Loucy (cell line): ENCODE measurements around the gene VWA5B1.

ENCODE experiments used
- H2AFZ ChIP-seq: fragments of 200-600 bp; sonication (generic); 2 replicates; pipeline ENCODE4 v1.6.0; 2016; ENCODE audit warnings: antibody characterized with exemption, mild to moderate bottlenecking, low read length, moderate library complexity
- H3F3A ChIP-seq: fragments of 200-600 bp; 2 replicates; pipeline ENCODE4 v1.6.0; 2016; ENCODE audit warnings: antibody characterized with exemption, low read depth, mild to moderate bottlenecking
- H3K27me3 ChIP-seq: fragments of 200-600 bp; sonication (generic); 2 replicates; pipeline ENCODE4 v1.6.1; 2014; ENCODE audit warnings: low read length, mild to moderate bottlenecking; ENCODE audit not compliant: insufficient read depth, poor library complexity, severe bottlenecking
- H3K36me3 ChIP-seq: fragments of 200-600 bp; sonication (generic); 2 replicates; pipeline ENCODE4 v1.6.1; 2016; ENCODE audit warnings: low read length; ENCODE audit not compliant: insufficient read depth
- H3K4me1 ChIP-seq: fragments of 200-600 bp; sonication (generic); 2 replicates; pipeline ENCODE4 v1.5.1; 2014; ENCODE audit warnings: low read length, mild to moderate bottlenecking; ENCODE audit not compliant: insufficient read depth, poor library complexity, severe bottlenecking
- H3K4me2 ChIP-seq: fragments of 200-600 bp; sonication (generic); 2 replicates; pipeline ENCODE4 v1.6.0; 2014; ENCODE audit warnings: antibody characterized with exemption, low read length, low read depth, mild to moderate bottlenecking; ENCODE audit not compliant: poor library complexity, severe bottlenecking
- H3K4me3 ChIP-seq: fragments of 200-600 bp; sonication (generic); 2 replicates; pipeline ENCODE4 v1.5.1; 2014; ENCODE audit warnings: low read length, mild to moderate bottlenecking, mixed read lengths; ENCODE audit not compliant: poor library complexity, severe bottlenecking
- H3K79me2 ChIP-seq: fragments of 200-600 bp; sonication (generic); 2 replicates; pipeline ENCODE4 v1.6.1; 2014; ENCODE audit warnings: low read length; ENCODE audit not compliant: insufficient read depth
- H3K9ac ChIP-seq: fragments of 200-600 bp; sonication (generic); 2 replicates; pipeline ENCODE4 v1.6.0; 2014; ENCODE audit warnings: mild to moderate bottlenecking, low read depth, low read length, moderate library complexity; ENCODE audit not compliant: poor library complexity, severe bottlenecking
- H3K9me2 ChIP-seq: fragments of 200-600 bp; sonication (generic); replicated peaks from 2 replicates; pipeline ENCODE4 v1.6.1; 2016; ENCODE audit warnings: low read depth, low read length, mixed read lengths
- H3K9me3 ChIP-seq: fragments of 200-600 bp; sonication (generic); 2 replicates; pipeline ENCODE4 v1.6.1; 2014; ENCODE audit warnings: mild to moderate bottlenecking, antibody characterized with exemption, low read length, low read depth; ENCODE audit not compliant: insufficient read depth
- H4K20me1 ChIP-seq: fragments of 200-600 bp; sonication (generic); 2 replicates; pipeline ENCODE4 v1.6.0; 2014; ENCODE audit warnings: antibody characterized with exemption, low read length, mild to moderate bottlenecking; ENCODE audit not compliant: insufficient read depth, poor library complexity, severe bottlenecking
- EZH2phosphoT487 ChIP-seq: fragments of 200-600 bp; IDR thresholded peaks from 2 replicates; pipeline ENCODE4 v1.6.1; 2018; ENCODE audit warnings: antibody characterized with exemption, mild to moderate bottlenecking, moderate library complexity, borderline replicate concordance
- TF ChIP-seq, protein P1 (sequence below): fragments of 200-600 bp; sonication (generic); conservative IDR thresholded peaks from 2 replicates; pipeline ENCODE4 v1.5.1; 2014; ENCODE audit warnings: mild to moderate bottlenecking, antibody characterized with exemption, low read length

VWA5B1 gene

GRCh38 chr1:20275319-20275925 is 15.3 kb upstream of the VWA5B1 start:
- no peak for TF ChIP-seq EZH2phosphoT487
- TF ChIP-seq, protein P1, sequence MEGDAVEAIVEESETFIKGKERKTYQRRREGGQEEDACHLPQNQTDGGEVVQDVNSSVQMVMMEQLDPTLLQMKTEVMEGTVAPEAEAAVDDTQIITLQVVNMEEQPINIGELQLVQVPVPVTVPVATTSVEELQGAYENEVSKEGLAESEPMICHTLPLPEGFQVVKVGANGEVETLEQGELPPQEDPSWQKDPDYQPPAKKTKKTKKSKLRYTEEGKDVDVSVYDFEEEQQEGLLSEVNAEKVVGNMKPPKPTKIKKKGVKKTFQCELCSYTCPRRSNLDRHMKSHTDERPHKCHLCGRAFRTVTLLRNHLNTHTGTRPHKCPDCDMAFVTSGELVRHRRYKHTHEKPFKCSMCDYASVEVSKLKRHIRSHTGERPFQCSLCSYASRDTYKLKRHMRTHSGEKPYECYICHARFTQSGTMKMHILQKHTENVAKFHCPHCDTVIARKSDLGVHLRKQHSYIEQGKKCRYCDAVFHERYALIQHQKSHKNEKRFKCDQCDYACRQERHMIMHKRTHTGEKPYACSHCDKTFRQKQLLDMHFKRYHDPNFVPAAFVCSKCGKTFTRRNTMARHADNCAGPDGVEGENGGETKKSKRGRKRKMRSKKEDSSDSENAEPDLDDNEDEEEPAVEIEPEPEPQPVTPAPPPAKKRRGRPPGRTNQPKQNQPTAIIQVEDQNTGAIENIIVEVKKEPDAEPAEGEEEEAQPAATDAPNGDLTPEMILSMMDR: no peak
- no peak overlapping the region for H2AFZ ChIP-seq
- no peak overlapping the region for H3K4me3 ChIP-seq
- H4K20me1 ChIP-seq: no peaks in the 10 kb centered on the region
- H3K9ac ChIP-seq: no peak overlapping the region
- no peaks in the 10 kb centered on the region for H3F3A ChIP-seq
- H3K9me3 ChIP-seq: no peaks in the 10 kb centered on the region
- H3K79me2 ChIP-seq: no peaks in the 10 kb centered on the region
- no peaks in the 10 kb centered on the region for H3K4me1 ChIP-seq
- H3K4me2 ChIP-seq: no peak overlapping the region
- no peaks in the 10 kb centered on the region for H3K36me3 ChIP-seq
- H3K9me2 ChIP-seq: no peaks in the 10 kb centered on the region
- H3K27me3 ChIP-seq: no peaks in the 10 kb centered on the region

- H3K9me3 ChIP-seq: no peaks in the 10 kb centered on the region
Measured at GRCh38 chr1:20276485-20277159, 14.1 kb upstream of the VWA5B1 start.

GRCh38 chr1:20278692-20279130 is 12.0 kb upstream of the VWA5B1 start:
- Histone ChIP-seq H3F3A (no peaks in the 10 kb centered on the region), H2AFZ (no peak overlapping the region), H3K4me1 (no peaks in the 10 kb centered on the region), H3K27me3 (no peaks in the 10 kb centered on the region), H3K9me3 (no peaks in the 10 kb centered on the region), H3K36me3 (no peaks in the 10 kb centered on the region), H3K4me2 (no peak overlapping the region), H3K4me3 (no peak overlapping the region), H4K20me1 (no peaks in the 10 kb centered on the region), H3K79me2 (no peaks in the 10 kb centered on the region), H3K9me2 (no peaks in the 10 kb centered on the region), H3K9ac (no peak overlapping the region)
- TF ChIP-seq EZH2phosphoT487: no peak

More at GRCh38 chr1:20276485-20277159, 14.1 kb upstream of the VWA5B1 start:
- Histone ChIP-seq H4K20me1 (no peaks in the 10 kb centered on the region), H3K4me3 (no peak overlapping the region), H3K79me2 (no peaks in the 10 kb centered on the region), H2AFZ (no peak overlapping the region), H3F3A (no peaks in the 10 kb centered on the region), H3K36me3 (no peaks in the 10 kb centered on the region), H3K27me3 (no peaks in the 10 kb centered on the region), H3K9me2 (no peaks in the 10 kb centered on the region), H3K4me2 (no peak overlapping the region), H3K4me1 (no peaks in the 10 kb centered on the region), H3K9ac (no peak overlapping the region)
- no peak for TF ChIP-seq EZH2phosphoT487
- TF ChIP-seq, protein P1: no peak
